ENCODE measurements around the gene SART3.

SART3 gene

DNA sequence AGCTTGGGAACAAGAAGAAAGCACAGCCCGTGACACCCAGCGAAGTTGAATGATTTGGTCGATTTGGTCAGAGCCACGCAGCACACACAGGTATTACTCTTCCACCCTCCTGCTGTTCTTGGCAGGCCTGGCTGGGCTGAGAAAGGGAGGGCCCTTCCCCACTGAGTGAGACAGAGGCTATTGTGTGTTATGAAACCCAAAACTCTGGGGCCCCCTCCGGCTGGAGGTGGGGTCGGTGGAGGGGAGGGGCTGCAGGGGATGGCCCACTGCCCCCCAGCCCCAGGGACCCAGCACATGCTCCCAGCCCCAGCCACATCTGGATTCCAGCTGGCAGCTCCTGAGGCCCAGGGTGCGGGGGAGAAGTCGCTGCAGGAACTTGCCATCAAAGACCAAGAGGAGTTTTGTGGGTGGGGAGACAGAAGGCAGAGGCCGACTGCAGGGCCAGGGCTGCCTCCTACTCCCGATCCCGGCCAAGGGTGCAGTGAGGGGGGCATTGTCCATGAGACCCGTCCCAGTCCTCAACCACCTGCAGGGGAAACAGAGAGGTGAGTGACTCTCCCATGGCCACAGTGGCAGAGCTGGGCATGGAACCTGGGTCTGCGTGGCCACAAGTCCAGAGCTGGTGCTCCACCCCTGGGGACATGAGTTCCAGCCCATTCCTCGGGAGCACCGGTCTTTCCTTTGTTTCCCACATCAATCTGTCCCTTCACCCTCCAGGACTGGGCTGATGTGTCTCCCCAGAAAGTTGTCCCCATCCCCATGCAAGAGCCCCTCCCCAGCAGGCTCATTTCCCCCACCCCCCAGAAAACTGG lies 28.3 kb upstream of the SART3 start:
- TF ChIP-seq, protein P1, sequence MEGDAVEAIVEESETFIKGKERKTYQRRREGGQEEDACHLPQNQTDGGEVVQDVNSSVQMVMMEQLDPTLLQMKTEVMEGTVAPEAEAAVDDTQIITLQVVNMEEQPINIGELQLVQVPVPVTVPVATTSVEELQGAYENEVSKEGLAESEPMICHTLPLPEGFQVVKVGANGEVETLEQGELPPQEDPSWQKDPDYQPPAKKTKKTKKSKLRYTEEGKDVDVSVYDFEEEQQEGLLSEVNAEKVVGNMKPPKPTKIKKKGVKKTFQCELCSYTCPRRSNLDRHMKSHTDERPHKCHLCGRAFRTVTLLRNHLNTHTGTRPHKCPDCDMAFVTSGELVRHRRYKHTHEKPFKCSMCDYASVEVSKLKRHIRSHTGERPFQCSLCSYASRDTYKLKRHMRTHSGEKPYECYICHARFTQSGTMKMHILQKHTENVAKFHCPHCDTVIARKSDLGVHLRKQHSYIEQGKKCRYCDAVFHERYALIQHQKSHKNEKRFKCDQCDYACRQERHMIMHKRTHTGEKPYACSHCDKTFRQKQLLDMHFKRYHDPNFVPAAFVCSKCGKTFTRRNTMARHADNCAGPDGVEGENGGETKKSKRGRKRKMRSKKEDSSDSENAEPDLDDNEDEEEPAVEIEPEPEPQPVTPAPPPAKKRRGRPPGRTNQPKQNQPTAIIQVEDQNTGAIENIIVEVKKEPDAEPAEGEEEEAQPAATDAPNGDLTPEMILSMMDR (IDR thresholded peaks at IDR 0.05; ENCODE audit: extremely low read depth, missing control alignments), result no peak

DNA sequence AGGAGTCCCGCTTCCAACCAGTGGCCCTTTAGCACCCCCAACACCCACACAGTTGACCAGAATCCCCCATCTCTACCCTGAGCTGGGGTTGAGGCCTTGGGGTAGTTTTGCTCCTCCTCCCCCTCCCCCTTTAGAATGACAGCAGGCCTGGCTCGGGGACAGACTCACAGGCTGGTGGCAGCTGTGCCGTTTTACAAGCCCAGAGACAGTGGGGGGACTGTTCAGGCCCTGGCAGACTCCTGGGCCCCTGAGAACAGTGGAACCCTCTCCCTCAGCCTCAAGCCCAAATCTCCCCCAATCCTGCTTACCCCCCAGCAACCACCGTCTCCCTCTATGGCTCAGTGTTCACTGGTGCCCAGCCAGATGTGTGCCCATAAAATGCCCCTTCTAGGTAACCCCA lies 26.9 kb upstream of the SART3 start:
- no peak for DNase-seq (ENCODE audit: low spot score)
- TF ChIP-seq, protein P1 (IDR thresholded peaks at IDR 0.05; ENCODE audit: extremely low read depth, missing control alignments), result no peak

More for the DNA sequence above, 28.3 kb upstream of the SART3 start:
- DNase-seq (ENCODE audit: low spot score), result no peak

DNA sequence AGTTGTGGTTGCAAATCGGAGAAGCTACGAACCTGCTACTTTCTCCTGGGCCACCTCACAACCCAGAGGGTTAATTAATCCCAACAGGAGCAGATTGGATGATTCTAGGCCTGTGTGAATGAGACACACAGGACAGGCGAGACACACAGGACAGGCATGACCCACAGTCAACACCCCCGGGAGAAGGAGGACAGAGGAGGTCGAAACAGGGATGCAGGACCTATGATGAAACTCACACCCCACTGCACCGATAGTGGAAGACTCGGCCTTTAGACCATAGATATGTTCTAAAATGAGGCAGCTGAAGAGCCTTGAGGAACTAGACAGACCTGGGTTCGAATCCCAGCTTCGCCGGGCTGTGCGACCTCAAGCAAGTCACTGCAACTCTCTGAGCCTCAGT lies 25.3 kb upstream of the SART3 start:
- DNase-seq (ENCODE audit: low spot score), result no peak
- TF ChIP-seq, protein P1 (IDR thresholded peaks at IDR 0.05; ENCODE audit: extremely low read depth, missing control alignments), result no peak

DNA sequence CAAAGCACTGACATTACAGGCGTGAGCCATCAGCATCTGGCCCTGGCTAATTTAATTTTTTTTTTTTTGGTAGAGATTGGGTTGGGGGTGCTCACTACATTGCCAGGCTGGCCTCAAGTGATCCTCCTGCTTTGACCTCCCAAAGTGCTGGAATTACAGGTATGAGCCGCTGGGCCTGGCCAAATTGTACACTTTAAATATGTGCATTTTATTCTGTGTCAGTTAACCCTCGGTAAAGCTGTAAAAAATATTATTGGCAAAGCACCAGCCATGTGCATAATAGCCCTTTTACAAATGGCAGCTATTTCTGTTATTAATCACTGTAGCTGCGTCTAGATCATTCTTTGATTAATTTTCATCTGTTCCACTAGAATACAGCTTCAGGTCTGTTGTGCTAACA lies 24.9 kb upstream of the SART3 start:
- TF ChIP-seq, protein P1 (IDR thresholded peaks at IDR 0.05; ENCODE audit: extremely low read depth, missing control alignments), result no peak
- DNase-seq (ENCODE audit: low spot score), result no peak

DNA sequence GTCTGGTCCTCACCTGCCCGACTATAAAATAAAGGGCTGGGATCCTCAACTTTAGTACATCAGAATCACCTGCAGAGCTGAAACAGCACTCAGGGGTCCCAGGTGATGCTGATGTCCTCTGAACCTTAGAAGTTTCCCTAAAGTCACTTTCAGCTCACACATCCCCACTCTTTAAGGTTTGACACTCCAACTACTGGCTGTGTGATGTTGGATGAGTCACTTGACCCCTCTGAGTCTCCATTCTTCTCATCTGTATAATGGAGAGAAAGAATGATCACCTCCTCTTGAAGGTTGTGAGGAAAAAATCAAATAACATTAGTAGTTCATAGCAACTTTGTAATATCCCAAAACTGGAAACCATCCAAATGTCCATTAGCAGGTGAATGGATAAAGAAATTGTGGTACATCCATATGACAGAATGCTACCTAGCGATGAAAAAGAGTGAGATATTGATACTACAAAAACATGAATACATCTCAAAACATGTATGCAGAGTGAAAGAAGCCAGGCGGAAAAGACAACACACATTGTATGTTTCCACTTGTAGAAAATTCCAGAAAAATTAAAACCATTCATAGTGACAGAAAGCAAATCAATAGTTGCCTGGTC lies 23.6 kb upstream of the SART3 start:
- no peak for DNase-seq (ENCODE audit: low spot score)
- TF ChIP-seq, protein P1 (IDR thresholded peaks at IDR 0.05; ENCODE audit: extremely low read depth, missing control alignments), result no peak

DNA sequence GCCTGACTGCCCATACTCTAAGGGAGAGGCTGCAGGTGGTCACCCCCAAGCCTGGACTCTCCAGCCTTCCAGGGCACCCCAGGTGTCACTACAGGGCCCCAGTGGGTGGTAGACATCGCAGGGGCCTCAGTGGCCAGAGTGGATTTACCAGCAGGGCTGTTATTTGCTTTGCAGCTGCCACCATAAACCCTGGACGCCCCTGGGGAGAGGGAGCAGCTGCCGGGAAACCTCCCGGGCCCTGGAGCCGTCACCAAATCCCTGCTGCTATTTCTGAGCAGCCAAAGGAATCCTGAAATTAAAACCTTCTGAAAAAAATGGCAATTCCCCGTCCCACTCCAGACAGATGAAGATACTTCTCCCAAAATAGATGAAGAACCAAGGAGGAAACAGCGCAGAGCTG lies 23.0 kb upstream of the SART3 start:
- no peak for DNase-seq (ENCODE audit: low spot score)
- TF ChIP-seq, protein P1 (IDR thresholded peaks at IDR 0.05; ENCODE audit: extremely low read depth, missing control alignments), result no peak

DNA sequence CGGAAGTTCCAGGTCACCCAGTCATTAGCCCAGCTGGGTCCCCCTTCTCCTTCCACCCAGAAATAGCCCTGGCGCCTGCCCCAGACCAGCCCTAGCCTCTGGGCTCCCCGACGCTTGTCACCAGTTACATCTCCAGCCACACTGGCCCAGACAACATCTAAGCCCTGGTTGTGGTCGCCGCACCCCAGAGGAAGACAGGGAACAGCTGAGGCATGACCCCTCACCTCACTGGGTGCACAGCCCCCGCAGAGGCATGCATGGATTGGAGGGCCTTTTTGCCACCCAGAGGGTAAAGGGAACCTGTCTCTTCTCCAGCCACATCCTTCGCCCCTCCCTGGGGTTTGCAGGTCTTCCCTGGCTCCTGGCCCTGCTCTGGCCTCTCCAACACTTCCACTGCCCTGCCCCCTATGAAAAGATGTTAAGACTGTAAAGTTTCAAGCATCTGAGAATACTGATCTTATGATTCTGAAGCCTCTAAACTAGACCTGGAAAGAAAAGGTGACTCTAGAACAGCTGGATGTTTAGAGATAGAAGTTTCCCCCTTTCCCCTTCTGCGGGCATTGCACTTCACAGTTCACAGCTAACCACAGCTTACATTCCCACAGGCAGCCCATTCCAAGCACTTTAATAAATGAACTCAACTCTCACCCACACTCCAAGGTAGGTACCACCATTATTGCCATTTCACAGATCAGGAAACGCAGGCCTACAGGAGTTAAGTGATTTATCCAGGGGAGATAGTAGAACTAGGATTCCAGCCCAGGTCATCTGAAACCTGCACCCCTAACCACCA lies 22.2 kb upstream of the SART3 start:
- no peak for DNase-seq (ENCODE audit: low spot score)
- TF ChIP-seq, protein P1 (IDR thresholded peaks at IDR 0.05; ENCODE audit: extremely low read depth, missing control alignments), result no peak

Data from GM20000 (cell line).